HG03196 (cell line): Measurements from ENCODE around the gene LRRC3.

Source experiments
- ATAC-seq: cut with Tn5 transposase; IDR thresholded peaks from one replicate; pipeline ENCODE4 v1.9.1; 2021; ENCODE audit not compliant: unreplicated experiment

The LRRC3 gene

DNA sequence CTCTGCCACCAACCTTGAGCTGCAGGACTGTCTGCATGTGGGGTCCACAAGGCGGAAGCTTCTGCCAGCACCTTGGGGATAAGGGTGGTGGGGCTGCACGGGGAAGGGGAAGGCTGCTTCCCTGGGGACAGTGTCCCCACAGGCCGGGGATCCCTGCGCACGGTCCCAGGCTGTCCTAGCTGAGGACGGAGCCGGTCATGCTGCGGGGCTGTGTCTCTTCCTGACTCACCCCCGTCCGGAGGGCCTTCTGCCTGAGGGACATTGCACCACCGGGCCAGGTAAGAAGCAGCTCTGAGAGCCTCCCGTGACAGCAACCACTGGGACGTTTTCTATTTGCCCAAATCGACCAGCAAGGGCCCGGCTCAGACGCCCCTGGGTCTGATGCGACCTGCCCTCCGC, 54.8 kb downstream of the LRRC3 start:
- no peak for ATAC-seq

- ATAC-seq, result no peak
Observed at GRCh38 chr21:44510508-44511218, 55.4 kb downstream of the LRRC3 start.

GRCh38 chr21:44511219-44511937, 56.1 kb downstream of the LRRC3 start:
- no peak for ATAC-seq
